Brain pericyte (primary cell): ENCODE results near the gene TAL1.
"Not testable (repeated sequence)": the region's sequence is repeated elsewhere in the genome, so short reads cannot be mapped to it uniquely, and the experiment has no call there.

Experiments
- DNase-seq: peaks from one replicate; pipeline ENCODE4 v3.0.0-alpha.2; 2012; ENCODE audit warnings: low read depth, low spot score

The TAL1 gene

GRCh38 chr1:47212636-47213229, 19.3 kb downstream of the TAL1 start:
- DNase-seq: no peak

GRCh38 chr1:47211796-47212269, 20.2 kb downstream of the TAL1 start:
- DNase-seq: no peak

- DNase-seq: no peak
Observed at GRCh38 chr1:47210666-47211065, 21.4 kb downstream of the TAL1 start.

- no peak for DNase-seq
Observed at GRCh38 chr1:47209725-47210325, 22.2 kb downstream of the TAL1 start.

GRCh38 chr1:47209091-47209490, 22.9 kb downstream of the TAL1 start:
- DNase-seq: no peak

- no peak for DNase-seq
Observed at GRCh38 chr1:47208374-47208850, 23.6 kb downstream of the TAL1 start.

GRCh38 chr1:47207803-47208373, 24.1 kb downstream of the TAL1 start:
- no peak for DNase-seq

GRCh38 chr1:47205918-47206317, 26.1 kb downstream of the TAL1 start:
- no peak for DNase-seq

GRCh38 chr1:47203504-47203903, 28.5 kb downstream of the TAL1 start:
- not testable (repeated sequence) for DNase-seq

GRCh38 chr1:47201179-47201578, 30.8 kb downstream of the TAL1 start:
- no peak for DNase-seq

GRCh38 chr1:47198214-47198613, 33.8 kb downstream of the TAL1 start:
- no peak for DNase-seq

- no peak for DNase-seq
Observed at GRCh38 chr1:47196622-47197021, 35.4 kb downstream of the TAL1 start.

- DNase-seq: not testable (repeated sequence)
Observed at GRCh38 chr1:47195981-47196380, 36.0 kb downstream of the TAL1 start.

GRCh38 chr1:47194311-47194710, 37.7 kb downstream of the TAL1 start:
- no peak for DNase-seq

- not testable (repeated sequence) for DNase-seq
Observed at GRCh38 chr1:47193496-47193895, 38.5 kb downstream of the TAL1 start.

- peak; percentile 20 for DNase-seq
Observed at GRCh38 chr1:47192458-47193384, 39.3 kb downstream of the TAL1 start.

- no peak for DNase-seq
Observed at GRCh38 chr1:47191940-47192457, 40.0 kb downstream of the TAL1 start.

GRCh38 chr1:47190857-47191256, 41.2 kb downstream of the TAL1 start:
- DNase-seq: no peak

GRCh38 chr1:47190509-47190855, 41.5 kb downstream of the TAL1 start:
- DNase-seq: no peak

GRCh38 chr1:47189844-47190508, 42.0 kb downstream of the TAL1 start, which contains the start of gene PDZK1IP1:
TSS of gene PDZK1IP1 (minus strand) at chr1:47190036. CDS start at chr1:47189932, 104 bp downstream.
- DNase-seq: no peak
